ENCODE data around the gene TRAF6.

Gene TRAF6

GRCh38 chr11:36463781-36464180 lies 46.3 kb downstream of the TRAF6 start:
- TF ChIP-seq, protein P1, sequence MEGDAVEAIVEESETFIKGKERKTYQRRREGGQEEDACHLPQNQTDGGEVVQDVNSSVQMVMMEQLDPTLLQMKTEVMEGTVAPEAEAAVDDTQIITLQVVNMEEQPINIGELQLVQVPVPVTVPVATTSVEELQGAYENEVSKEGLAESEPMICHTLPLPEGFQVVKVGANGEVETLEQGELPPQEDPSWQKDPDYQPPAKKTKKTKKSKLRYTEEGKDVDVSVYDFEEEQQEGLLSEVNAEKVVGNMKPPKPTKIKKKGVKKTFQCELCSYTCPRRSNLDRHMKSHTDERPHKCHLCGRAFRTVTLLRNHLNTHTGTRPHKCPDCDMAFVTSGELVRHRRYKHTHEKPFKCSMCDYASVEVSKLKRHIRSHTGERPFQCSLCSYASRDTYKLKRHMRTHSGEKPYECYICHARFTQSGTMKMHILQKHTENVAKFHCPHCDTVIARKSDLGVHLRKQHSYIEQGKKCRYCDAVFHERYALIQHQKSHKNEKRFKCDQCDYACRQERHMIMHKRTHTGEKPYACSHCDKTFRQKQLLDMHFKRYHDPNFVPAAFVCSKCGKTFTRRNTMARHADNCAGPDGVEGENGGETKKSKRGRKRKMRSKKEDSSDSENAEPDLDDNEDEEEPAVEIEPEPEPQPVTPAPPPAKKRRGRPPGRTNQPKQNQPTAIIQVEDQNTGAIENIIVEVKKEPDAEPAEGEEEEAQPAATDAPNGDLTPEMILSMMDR (IDR thresholded peaks at IDR 0.05; ENCODE audit: low read depth, low read length, missing control alignments), result no peak
- in situ Hi-C loops (cut with HindIII; ENCODE audit: low sequenced_read_pairs), result loop anchor here (25.0 kb wide), 1 partner anchor 651 kb away; no protein-coding TSS in a partner anchor
- DNase-seq (ENCODE audit: low read depth), result no peak
- no peak overlapping the region for H3K4me3 ChIP-seq (ENCODE audit: low read depth, low read length)

GRCh38 chr11:36462321-36462720 lies 47.8 kb downstream of the TRAF6 start:
- no peak for DNase-seq (ENCODE audit: low read depth)
- TF ChIP-seq, protein P1 (IDR thresholded peaks at IDR 0.05; ENCODE audit: low read depth, low read length, missing control alignments), result no peak
- in situ Hi-C loops (cut with HindIII; ENCODE audit: low sequenced_read_pairs), result loop anchor here (25.0 kb wide), 1 partner anchor 650 kb away; no protein-coding TSS in a partner anchor
- no peak overlapping the region for H3K4me3 ChIP-seq (ENCODE audit: low read depth, low read length)

- DNase-seq (ENCODE audit: low read depth), result no peak
- no peak overlapping the region for H3K4me3 ChIP-seq (ENCODE audit: low read depth, low read length)
- in situ Hi-C loops (cut with HindIII; ENCODE audit: low sequenced_read_pairs), result loop anchor here (25.0 kb wide), 1 partner anchor 648 kb away; no protein-coding TSS in a partner anchor
- TF ChIP-seq, protein P1 (IDR thresholded peaks at IDR 0.05; ENCODE audit: low read depth, low read length, missing control alignments), result no peak
Observed at GRCh38 chr11:36460220-36460619, 49.9 kb downstream of the TRAF6 start.

GRCh38 chr11:36459046-36459445 lies 51.0 kb downstream of the TRAF6 start:
- H3K4me3 ChIP-seq (ENCODE audit: low read depth, low read length), result no peak overlapping the region
- TF ChIP-seq, protein P1 (IDR thresholded peaks at IDR 0.05; ENCODE audit: low read depth, low read length, missing control alignments), result no peak
- in situ Hi-C loops (cut with HindIII; ENCODE audit: low sequenced_read_pairs), result loop anchor here (25.0 kb wide), 1 partner anchor 647 kb away; no protein-coding TSS in a partner anchor
- DNase-seq (ENCODE audit: low read depth), result no peak

DNA sequence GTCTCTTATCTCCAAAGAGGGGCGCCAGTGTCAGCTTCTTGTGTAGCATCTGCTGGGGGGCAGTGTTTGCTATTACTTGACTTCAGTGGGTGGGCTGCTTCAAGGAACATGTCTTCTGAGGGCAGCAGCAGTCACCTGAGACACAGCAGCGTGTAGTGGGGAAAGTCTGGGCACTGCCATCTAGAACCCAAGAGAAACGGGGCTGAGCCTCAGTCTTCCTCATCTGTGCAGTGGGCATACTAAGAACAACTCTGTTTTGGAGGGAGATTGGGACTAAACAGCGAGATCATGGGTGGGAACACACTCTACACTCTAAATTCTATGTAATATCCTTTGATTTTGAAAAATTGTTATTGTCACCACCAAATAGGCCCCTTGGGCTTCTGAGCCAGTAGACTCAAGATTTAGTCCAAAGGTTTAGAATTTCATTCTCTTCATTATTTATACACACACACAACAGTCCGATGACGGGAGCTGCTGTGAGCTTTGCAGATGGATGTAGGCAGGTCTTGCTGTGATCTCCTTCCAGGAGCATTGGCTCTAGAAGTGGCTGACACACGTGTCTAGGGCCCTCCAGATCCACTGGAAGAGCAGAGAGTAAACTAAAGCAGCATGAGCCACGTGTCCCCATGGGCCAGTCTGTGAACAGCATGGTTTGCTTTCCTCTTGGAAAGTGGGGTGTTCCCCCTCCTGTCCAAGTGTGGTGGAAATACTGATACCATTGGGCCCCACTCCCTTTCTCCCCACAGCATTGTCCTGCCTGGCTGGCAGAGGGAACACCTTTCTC lies 51.8 kb downstream of the TRAF6 start:
- no peak for DNase-seq (ENCODE audit: low read depth)
- H3K4me3 ChIP-seq (ENCODE audit: low read depth, low read length), result no peak overlapping the region
- TF ChIP-seq, protein P1 (IDR thresholded peaks at IDR 0.05; ENCODE audit: low read depth, low read length, missing control alignments), result no peak
- in situ Hi-C loops (cut with HindIII; ENCODE audit: low sequenced_read_pairs), result loop anchor here (25.0 kb wide), 1 partner anchor 646 kb away; no protein-coding TSS in a partner anchor

GRCh38 chr11:36456156-36456555 lies 53.9 kb downstream of the TRAF6 start:
- DNase-seq (ENCODE audit: low read depth), result peak; percentile 65
- no peak overlapping the region for H3K4me3 ChIP-seq (ENCODE audit: low read depth, low read length)
- TF ChIP-seq, protein P1 (IDR thresholded peaks at IDR 0.05; ENCODE audit: low read depth, low read length, missing control alignments), result no peak
- in situ Hi-C loops (cut with HindIII; ENCODE audit: low sequenced_read_pairs), result loop anchor here (25.0 kb wide), 1 partner anchor 644 kb away; no protein-coding TSS in a partner anchor

Data from astrocyte of the cerebellum (primary cell).